H9 (cell line): ENCODE measurements around the gene KY. TPM values are rescaled to one million over a fixed set of nuclear protein-coding genes. Genes with fewer than 3 reads are reported as not detected.

Source experiments
- DNase-seq: peaks from one replicate; pipeline ENCODE4 v3.0.0-alpha.2; 2017
- H2AFZ ChIP-seq: one replicate; pipeline ENCODE4 v1.6.1; 2013; ENCODE audit warnings: mild to moderate bottlenecking, low read length, control low read depth, moderate library complexity
- H2AK5ac ChIP-seq: 2 replicates; pipeline ENCODE4 v1.6.1; 2013; ENCODE audit warnings: low read length, control low read depth, mixed read lengths; ENCODE audit not compliant: insufficient read length
- H2BK120ac ChIP-seq: one replicate; pipeline ENCODE4 v1.6.1; 2013; ENCODE audit warnings: low read depth, mild to moderate bottlenecking, low read length, control low read depth, inconsistent platforms; ENCODE audit not compliant: poor library complexity, severe bottlenecking
- H2BK12ac ChIP-seq: 2 replicates; pipeline ENCODE4 v1.6.1; 2013; ENCODE audit warnings: low read length, control low read depth, mixed read lengths, low read depth; ENCODE audit not compliant: insufficient read length
- H2BK15ac ChIP-seq: 2 replicates; pipeline ENCODE4 v1.6.1; 2013; ENCODE audit warnings: low read depth, low read length, control low read depth
- H2BK20ac ChIP-seq: one replicate; pipeline ENCODE4 v1.6.1; 2013; ENCODE audit warnings: low read depth, mild to moderate bottlenecking, low read length, control low read depth, inconsistent platforms; ENCODE audit not compliant: poor library complexity, severe bottlenecking
- H2BK5ac ChIP-seq: 2 replicates; pipeline ENCODE4 v1.6.1; 2013; ENCODE audit warnings: low read length, control low read depth, mixed read lengths; ENCODE audit not compliant: insufficient read length
- H3K14ac ChIP-seq: 2 replicates; pipeline ENCODE4 v1.6.1; 2013; ENCODE audit warnings: low read length, control low read depth; ENCODE audit not compliant: insufficient read depth
- H3K18ac ChIP-seq: 2 replicates; pipeline ENCODE4 v1.6.1; 2013; ENCODE audit warnings: low read depth, mild to moderate bottlenecking, mixed read lengths, low read length, control low read depth; ENCODE audit not compliant: insufficient read length
- H3K23ac ChIP-seq: 2 replicates; pipeline ENCODE4 v1.6.1; 2013; ENCODE audit warnings: low read length, control low read depth, mixed read lengths, low read depth; ENCODE audit not compliant: insufficient read length
- H3K23me2 ChIP-seq: 2 replicates; pipeline ENCODE4 v1.6.1; 2013; ENCODE audit warnings: low read depth, mild to moderate bottlenecking, mixed read lengths, low read length, control low read depth; ENCODE audit not compliant: insufficient read length, poor library complexity, severe bottlenecking
- H3K27ac ChIP-seq: 2 replicates; pipeline ENCODE4 v1.5.1; 2013; ENCODE audit warnings: low read length, control low read depth, mixed read lengths, low read depth; ENCODE audit not compliant: insufficient read length
- H3K27me3 ChIP-seq: 2 replicates; pipeline ENCODE4 v1.6.1; 2013; ENCODE audit warnings: low read length, control low read depth, inconsistent platforms; ENCODE audit not compliant: insufficient read depth
- H3K4ac ChIP-seq: 2 replicates; pipeline ENCODE4 v1.6.1; 2013; ENCODE audit warnings: low read depth, mild to moderate bottlenecking, control low read depth, inconsistent platforms, low read length, moderate library complexity
- H3K4me1 ChIP-seq: 2 replicates; pipeline ENCODE4 v1.6.1; 2013; ENCODE audit warnings: low read length, control low read depth, inconsistent platforms; ENCODE audit not compliant: insufficient read depth
- H3K4me2 ChIP-seq: 2 replicates; pipeline ENCODE4 v1.6.1; 2013; ENCODE audit warnings: low read length, control low read depth, mixed read lengths; ENCODE audit not compliant: insufficient read length, insufficient read depth
- H3K56ac ChIP-seq: 2 replicates; pipeline ENCODE4 v1.6.1; 2013; ENCODE audit warnings: low read depth, mild to moderate bottlenecking, mixed read lengths, low read length, control low read depth; ENCODE audit not compliant: insufficient read length
- H3K79me1 ChIP-seq: 2 replicates; pipeline ENCODE4 v1.6.1; 2013; ENCODE audit warnings: low read depth, mild to moderate bottlenecking, moderate library complexity, low read length, control low read depth, inconsistent platforms; ENCODE audit not compliant: insufficient read depth, poor library complexity, severe bottlenecking
- H3K79me2 ChIP-seq: 2 replicates; pipeline ENCODE4 v1.6.1; 2013; ENCODE audit warnings: low read length, control low read depth, inconsistent platforms; ENCODE audit not compliant: insufficient read depth
- H3K9ac ChIP-seq: 2 replicates; pipeline ENCODE4 v1.6.1; 2013; ENCODE audit warnings: low read length, control low read depth, mixed read lengths; ENCODE audit not compliant: insufficient read length; ENCODE audit errors: extremely low read depth
- H3K9me3 ChIP-seq: one replicate; pipeline ENCODE4 v1.6.1; 2013; ENCODE audit warnings: low read depth, low read length, inconsistent platforms; ENCODE audit not compliant: control insufficient read depth
- H3T11ph ChIP-seq: one replicate; pipeline ENCODE4 v1.6.1; 2013; ENCODE audit warnings: mild to moderate bottlenecking, low read length, control low read depth, inconsistent platforms
- H4K20me1 ChIP-seq: one replicate; pipeline ENCODE4 v1.6.1; 2013; ENCODE audit not compliant: control insufficient read depth, insufficient read length, insufficient read depth
- H4K5ac ChIP-seq: 2 replicates; pipeline ENCODE4 v1.6.1; 2013; ENCODE audit warnings: low read depth, mild to moderate bottlenecking, mixed read lengths, low read length, control low read depth; ENCODE audit not compliant: insufficient read length
- H4K8ac ChIP-seq: replicated peaks from 2 replicates; pipeline ENCODE4 v1.6.1; 2013; ENCODE audit warnings: low read length, control low read depth, mixed read lengths, low read depth; ENCODE audit not compliant: insufficient read length
- H4K91ac ChIP-seq: 2 replicates; pipeline ENCODE4 v1.6.1; 2013; ENCODE audit warnings: low read depth, mild to moderate bottlenecking, moderate library complexity, mixed read lengths, low read length, control low read depth; ENCODE audit not compliant: insufficient read length
- H3K27ac Mint-ChIP-seq, 3 experiments: 2 replicates in 2 of 3; 3 replicates in 1 of 3; pipeline ENCODE4 v1.8.0; 2020 to 2021; ENCODE audit warnings: mixed read lengths in 3 of 3, mild to moderate bottlenecking in 1 of 3, moderate library complexity in 1 of 3
- H3K27me3 Mint-ChIP-seq: 2 replicates; pipeline ENCODE4 v1.8.0; 2021; ENCODE audit warnings: low read depth, mild to moderate bottlenecking, moderate library complexity, mixed read lengths
- H3K36me3 Mint-ChIP-seq, 3 experiments: 2 replicates in 2 of 3; 3 replicates in 1 of 3; pipeline ENCODE4 v1.8.0; 2020 to 2021; ENCODE audit warnings: low read depth in 3 of 3, mixed read lengths in 3 of 3; ENCODE audit not compliant: insufficient read depth in 1 of 3
- H3K4me1 Mint-ChIP-seq, 2 experiments: 2 replicates each; pipeline ENCODE4 v1.8.0; 2020; ENCODE audit warnings: mixed read lengths in 2 of 2
- H3K4me3 Mint-ChIP-seq, 2 experiments: 2 replicates in 1 of 2; 3 replicates in 1 of 2; pipeline ENCODE4 v1.8.0; 2020 to 2021; ENCODE audit warnings: mild to moderate bottlenecking in 2 of 2, mixed read lengths in 2 of 2, moderate library complexity in 1 of 2
- H3K9me3 Mint-ChIP-seq, 2 experiments: 2 replicates in 1 of 2; 3 replicates in 1 of 2; pipeline ENCODE4 v1.8.0; 2020; ENCODE audit warnings: mild to moderate bottlenecking in 2 of 2, mixed read lengths in 2 of 2, moderate library complexity in 1 of 2
- WGBS: extraction: QIAGEN DNeasy Blood & Tissue Kit; methylation state at CpG from one replicate; pipeline ENCODE4 v1.1.7; 2013; ENCODE audit warnings: missing lambda C conversion rate, low lambda C conversion rate, mixed read lengths; ENCODE audit not compliant: insufficient read length; ENCODE audit errors: extremely low coverage; 5-methylcytosine and 5-hydroxymethylcytosine counted together
- total RNA-seq: library from RNA; stranded (reverse); gene quantifications from 2 replicates; pipeline ENCODE4 v1.2.1, GENCODE V29; 2021
- TF ChIP-seq, protein P1 (sequence below): fragments of 200-600 bp; sonication (generic); conservative IDR thresholded peaks from 3 replicates; pipeline ENCODE4 v1.8.0; 2021; ENCODE audit warnings: antibody characterized with exemption, mild to moderate bottlenecking

KY gene
- total RNA-seq, 1 experiment from 2014 or later, result not detected

DNA sequence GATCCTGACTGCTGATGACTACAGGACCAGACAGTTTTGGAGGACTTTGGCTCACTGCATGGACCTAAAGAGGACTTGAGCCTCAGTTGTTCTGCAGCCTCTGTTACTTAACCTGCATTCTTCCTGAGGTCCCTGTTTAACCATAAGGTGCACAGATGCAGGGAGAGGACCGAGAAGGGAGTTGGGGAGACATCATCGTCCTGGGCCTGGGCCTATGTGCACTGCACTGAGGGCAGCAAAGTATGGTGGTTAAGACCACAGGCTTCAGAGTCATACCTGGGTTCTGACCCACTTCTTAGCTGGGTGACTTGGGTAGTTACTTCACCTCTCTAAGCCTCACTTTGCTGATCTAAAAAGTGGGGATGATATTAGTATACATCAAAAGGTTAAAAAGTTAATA lies 21.9 kb downstream of the KY start:
- Mint-ChIP-seq H3K36me3 (peaks cover 0 to 11% (median 6%) of the 10 kb centered on the region in 3 experiments; a peak in 4 of 7 replicates), H3K4me1 (no peaks in the 10 kb centered on the region), H3K27me3 (peaks cover 11% of the 10 kb centered on the region), H3K27ac (no peak overlapping the region), H3K9me3 (peaks cover 16 to 20% of the 10 kb centered on the region in 2 experiments), H3K4me3 (no peak overlapping the region)
- Histone ChIP-seq H3K9me3 (no peaks in the 10 kb centered on the region), H3K79me1 (no peaks in the 10 kb centered on the region), H3K14ac (no peak overlapping the region), H4K20me1 (no peaks in the 10 kb centered on the region), H3K23ac (no peak overlapping the region), H2BK12ac (no peak overlapping the region), H3K79me2 (no peaks in the 10 kb centered on the region), H3K4me1 (no peaks in the 10 kb centered on the region), H3K9ac (no peak overlapping the region), H3K4me2 (no peak overlapping the region), H4K5ac (no peak overlapping the region), H3K4ac (no peak overlapping the region), H3K23me2 (no peaks in the 10 kb centered on the region), H2AFZ (no peak overlapping the region), H4K91ac (no peak overlapping the region), H2BK5ac (no peak overlapping the region), H2BK120ac (no peak overlapping the region), H3K18ac (no peak overlapping the region), H2BK20ac (no peak overlapping the region), H3K27me3 (no peaks in the 10 kb centered on the region), H3K27ac (no peak overlapping the region), H3T11ph (no peak overlapping the region), H3K56ac (no peak overlapping the region), H4K8ac (no peak overlapping the region), H2BK15ac (no peak overlapping the region), H2AK5ac (no peak overlapping the region)
- no CpG with 5 or more reads among the region's 2 CpGs for WGBS
- TF ChIP-seq, protein P1, sequence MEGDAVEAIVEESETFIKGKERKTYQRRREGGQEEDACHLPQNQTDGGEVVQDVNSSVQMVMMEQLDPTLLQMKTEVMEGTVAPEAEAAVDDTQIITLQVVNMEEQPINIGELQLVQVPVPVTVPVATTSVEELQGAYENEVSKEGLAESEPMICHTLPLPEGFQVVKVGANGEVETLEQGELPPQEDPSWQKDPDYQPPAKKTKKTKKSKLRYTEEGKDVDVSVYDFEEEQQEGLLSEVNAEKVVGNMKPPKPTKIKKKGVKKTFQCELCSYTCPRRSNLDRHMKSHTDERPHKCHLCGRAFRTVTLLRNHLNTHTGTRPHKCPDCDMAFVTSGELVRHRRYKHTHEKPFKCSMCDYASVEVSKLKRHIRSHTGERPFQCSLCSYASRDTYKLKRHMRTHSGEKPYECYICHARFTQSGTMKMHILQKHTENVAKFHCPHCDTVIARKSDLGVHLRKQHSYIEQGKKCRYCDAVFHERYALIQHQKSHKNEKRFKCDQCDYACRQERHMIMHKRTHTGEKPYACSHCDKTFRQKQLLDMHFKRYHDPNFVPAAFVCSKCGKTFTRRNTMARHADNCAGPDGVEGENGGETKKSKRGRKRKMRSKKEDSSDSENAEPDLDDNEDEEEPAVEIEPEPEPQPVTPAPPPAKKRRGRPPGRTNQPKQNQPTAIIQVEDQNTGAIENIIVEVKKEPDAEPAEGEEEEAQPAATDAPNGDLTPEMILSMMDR, result no peak
- no peak for DNase-seq
